H1 (cell line): Measurements from ENCODE around the gene GADD45A. TPM values are rescaled to one million over a fixed set of nuclear protein-coding genes. Genes with fewer than 3 reads are reported as not detected.

Source experiments
- CTCF ChIA-PET: fragments of 300-600 bp; sonication (Branson Sonifier 250); formaldehyde crosslinking; loops from one replicate; lab custom pipeline; 2021; ENCODE audit not compliant: partially characterized antibody; lab: Charles Lee
- POLR2A ChIA-PET: fragments of 300-600 bp; sonication (Branson Sonifier 250); formaldehyde crosslinking; loops from one replicate; lab custom pipeline; 2021; ENCODE audit warnings: inconsistent platforms; ENCODE audit not compliant: partially characterized antibody; lab: Charles Lee
- DNase-seq, 2 experiments: peaks; one replicate each; pipeline versions ENCODE4 v3.0.0 to v3.0.0-alpha.2; 2010 to 2022; ENCODE audit warnings: low spot score in 2 of 2, low read depth in 1 of 2, mixed read lengths in 1 of 2
- FAIRE-seq: peaks from 2 replicates; lab custom pipeline; 2011; peaks lifted over from hg19 to GRCh38; lab: Jason Lieb, UNC
- H2AFZ ChIP-seq: 2 replicates; pipeline ENCODE4 v1.8.1; 2012; ENCODE audit warnings: low read length, inconsistent platforms
- H2AK5ac ChIP-seq: 2 replicates; pipeline ENCODE4 v1.6.1; 2013; ENCODE audit warnings: low read depth, low read length
- H2BK120ac ChIP-seq: replicated peaks from 2 replicates; pipeline ENCODE3; 2013; ENCODE audit warnings: low read depth, low read length, inconsistent platforms
- H2BK12ac ChIP-seq: 2 replicates; pipeline ENCODE4 v1.6.1; 2013; ENCODE audit warnings: low read depth, low read length
- H2BK15ac ChIP-seq: 2 replicates; pipeline ENCODE4 v1.6.1; 2013; ENCODE audit warnings: low read length
- H2BK20ac ChIP-seq: 2 replicates; pipeline ENCODE4 v1.6.1; 2013; ENCODE audit warnings: low read length
- H2BK5ac ChIP-seq: 2 replicates; pipeline ENCODE4 v1.6.1; 2013; ENCODE audit warnings: low read depth, low read length
- H3K14ac ChIP-seq: 2 replicates; pipeline ENCODE4 v1.6.1; 2013; ENCODE audit warnings: inconsistent platforms; ENCODE audit not compliant: insufficient read length
- H3K18ac ChIP-seq: 2 replicates; pipeline ENCODE4 v1.6.1; 2013; ENCODE audit warnings: low read length; ENCODE audit errors: extremely low read depth
- H3K23ac ChIP-seq: 2 replicates; pipeline ENCODE4 v1.6.1; 2013; ENCODE audit warnings: inconsistent platforms; ENCODE audit not compliant: insufficient read length
- H3K23me2 ChIP-seq: 2 replicates; pipeline ENCODE4 v1.6.1; 2013; ENCODE audit warnings: low read depth, low read length
- H3K27ac ChIP-seq: 2 replicates; pipeline ENCODE4 v1.6.1; 2011; ENCODE audit warnings: low read depth, low read length, inconsistent platforms
- H3K27me3 ChIP-seq, 4 experiments: replicated peaks in 1 of 4; 1 replicate in 1 of 4; 2 replicates in 3 of 4; pipeline versions ENCODE4 v1.6.1 to v1.8.1; 2011 to 2013; ENCODE audit warnings: low read length in 3 of 4, mild to moderate bottlenecking in 3 of 4, inconsistent platforms in 2 of 4, mixed read lengths in 2 of 4, moderate library complexity in 1 of 4; ENCODE audit not compliant: control insufficient read depth in 3 of 4, insufficient read depth in 3 of 4; ENCODE audit errors: extremely low read depth in 1 of 4
- H3K36me3 ChIP-seq, 4 experiments: 2 replicates each; pipeline versions ENCODE4 v1.6.1 to v1.8.1; 2011 to 2013; ENCODE audit warnings: mild to moderate bottlenecking in 4 of 4, low read length in 3 of 4, moderate library complexity in 2 of 4, control low read depth in 1 of 4, inconsistent platforms in 1 of 4; ENCODE audit not compliant: insufficient read depth in 4 of 4, control insufficient read depth in 2 of 4
- H3K4ac ChIP-seq: replicated peaks from 2 replicates; pipeline ENCODE3; 2013; ENCODE audit warnings: low read length, low read depth, mixed read lengths, inconsistent platforms; ENCODE audit not compliant: insufficient read length
- H3K4me1 ChIP-seq, 4 experiments: replicated peaks in 1 of 4; 1 replicate in 1 of 4; 2 replicates in 3 of 4; pipeline versions ENCODE4 v1.6.1 to v1.8.1; 2011 to 2013; ENCODE audit warnings: low read length in 3 of 4, inconsistent platforms in 2 of 4, mixed read lengths in 1 of 4; ENCODE audit not compliant: insufficient read depth in 4 of 4, control insufficient read depth in 3 of 4
- H3K4me2 ChIP-seq, 2 experiments: 2 replicates each; pipeline versions ENCODE4 v1.6.1 to v1.8.1; 2011 to 2013; ENCODE audit warnings: low read depth in 2 of 2, low read length in 2 of 2, control low read depth in 1 of 2, inconsistent platforms in 1 of 2, mild to moderate bottlenecking in 1 of 2; ENCODE audit not compliant: insufficient read depth in 1 of 2
- H3K4me3 ChIP-seq, 4 experiments: fragments of 200-600, 300-600 bp in 1 of 4; sonication (generic), shearing (Covaris generic), sonication (Bioruptor Twin) in 1 of 4; 2 replicates each; pipeline versions ENCODE4 v1.5.1 to v1.8.1; 2011 to 2016; ENCODE audit warnings: low read length in 4 of 4, low read depth in 3 of 4, control low read depth in 2 of 4, inconsistent platforms in 2 of 4, mild to moderate bottlenecking in 2 of 4, mixed read lengths in 1 of 4, moderate library complexity in 1 of 4; ENCODE audit not compliant: insufficient read depth in 2 of 4; ENCODE audit errors: extremely low read depth in 1 of 4
- H3K56ac ChIP-seq: replicated peaks from 2 replicates; pipeline ENCODE3; 2013; ENCODE audit warnings: low read depth, mild to moderate bottlenecking, mixed read lengths, low read length, inconsistent platforms; ENCODE audit not compliant: insufficient read length
- H3K79me1 ChIP-seq: 2 replicates; pipeline ENCODE4 v1.6.1; 2013; ENCODE audit warnings: low read depth, low read length, control low read depth
- H3K79me2 ChIP-seq, 2 experiments: 2 replicates each; pipeline versions ENCODE4 v1.6.1 to v1.8.1; 2012 to 2013; ENCODE audit warnings: low read length in 2 of 2, mild to moderate bottlenecking in 2 of 2, inconsistent platforms in 1 of 2; ENCODE audit not compliant: insufficient read depth in 2 of 2, control insufficient read depth in 1 of 2
- H3K9ac ChIP-seq, 4 experiments: replicated peaks in 1 of 4; 1 replicate in 1 of 4; 2 replicates in 3 of 4; pipeline versions ENCODE4 v1.6.1 to v1.8.1; 2011 to 2013; ENCODE audit warnings: low read depth in 3 of 4, low read length in 3 of 4, control low read depth in 2 of 4, mild to moderate bottlenecking in 2 of 4, moderate library complexity in 2 of 4, inconsistent platforms in 1 of 4; ENCODE audit errors: extremely low read depth in 1 of 4
- H3K9me3 ChIP-seq, 2 experiments: 2 replicates each; pipeline versions ENCODE4 v1.6.1 to v1.8.1; 2012 to 2013; ENCODE audit warnings: mild to moderate bottlenecking in 2 of 2, moderate library complexity in 2 of 2, control low read depth in 1 of 2, inconsistent platforms in 1 of 2, low read depth in 1 of 2, low read length in 1 of 2, mixed read lengths in 1 of 2; ENCODE audit not compliant: insufficient read depth in 2 of 2
- H4K20me1 ChIP-seq, 2 experiments: replicated peaks in 1 of 2; 2 replicates each; pipeline versions ENCODE3 to v1.8.1; 2011 to 2013; ENCODE audit warnings: inconsistent platforms in 2 of 2, low read length in 2 of 2, mild to moderate bottlenecking in 1 of 2; ENCODE audit not compliant: insufficient read depth in 2 of 2, control insufficient read depth in 1 of 2
- H4K5ac ChIP-seq: 2 replicates; pipeline ENCODE4 v1.6.1; 2013; ENCODE audit warnings: low read length, low read depth, mixed read lengths, inconsistent platforms; ENCODE audit not compliant: insufficient read length
- H4K8ac ChIP-seq: 2 replicates; pipeline ENCODE4 v1.8.0; 2013; ENCODE audit warnings: mild to moderate bottlenecking, moderate library complexity, low read length, inconsistent platforms; ENCODE audit not compliant: insufficient read depth; ENCODE audit errors: extremely low read depth
- H4K91ac ChIP-seq: replicated peaks from 2 replicates; pipeline ENCODE3; 2013; ENCODE audit warnings: low read length, mixed read lengths, inconsistent platforms; ENCODE audit not compliant: insufficient read length
- EZH2 ChIP-seq: fragments of 200-600 bp; sonication (generic); IDR thresholded peaks from 2 replicates; pipeline ENCODE4 v1.7.1; 2012; ENCODE audit warnings: low read depth, mild to moderate bottlenecking, moderate library complexity, low read length, inconsistent platforms; ENCODE audit not compliant: severe bottlenecking
- KDM5A ChIP-seq: fragments of 200-600 bp; IDR thresholded peaks from 2 replicates; pipeline ENCODE4 v1.7.1; 2012; ENCODE audit warnings: mild to moderate bottlenecking, low read length, inconsistent platforms, mixed read lengths
- MAX ChIP-seq: IDR thresholded peaks from 2 replicates; pipeline ENCODE4 v1.6.1; 2012; ENCODE audit warnings: inconsistent platforms
- NANOG ChIP-seq: IDR thresholded peaks from 2 replicates; pipeline ENCODE4 v1.6.1; 2011; ENCODE audit warnings: low read length, low read depth, mild to moderate bottlenecking, inconsistent platforms; ENCODE audit not compliant: insufficient read depth, poor library complexity, severe bottlenecking
- POLR2A ChIP-seq, 2 experiments: IDR thresholded peaks; 1 replicate in 1 of 2; 2 replicates in 1 of 2; pipeline ENCODE4 v1.6.1; 2011; ENCODE audit warnings: low read depth in 2 of 2, low read length in 2 of 2, mild to moderate bottlenecking in 2 of 2; ENCODE audit errors: control extremely low read depth in 1 of 2
- RAD21 ChIP-seq, 2 experiments: IDR thresholded peaks in 1 of 2; conservative IDR thresholded peaks in 1 of 2; 2 replicates each; pipeline ENCODE4 v1.6.1; 2011; ENCODE audit warnings: low read depth in 2 of 2, low read length in 2 of 2, improper control_type of control experiment in 1 of 2, inconsistent platforms in 1 of 2, mild to moderate bottlenecking in 1 of 2, moderate library complexity in 1 of 2
- RXRA ChIP-seq: IDR thresholded peaks from 2 replicates; pipeline ENCODE4 v1.6.1; 2011; ENCODE audit warnings: low read depth, mild to moderate bottlenecking, low read length, moderate library complexity; ENCODE audit not compliant: insufficient read depth
- TEAD4 ChIP-seq: IDR thresholded peaks from 2 replicates; pipeline ENCODE4 v1.6.1; 2012; ENCODE audit warnings: low read depth, low read length, inconsistent platforms, mixed read lengths
- YY1 ChIP-seq: IDR thresholded peaks from 2 replicates; pipeline ENCODE4 v1.6.1; 2011; ENCODE audit warnings: low read depth, mild to moderate bottlenecking, low read length
- ZNF274 ChIP-seq: IDR thresholded peaks from 2 replicates; pipeline ENCODE4 v1.7.0; 2012; ENCODE audit warnings: low read length, borderline replicate concordance; ENCODE audit errors: extremely low read depth
- WGBS, 2 experiments: shearing (Covaris generic) in 1 of 2; methylation state at CpG; one replicate each; pipeline versions ENCODE4 v1.1.6 to v1.1.7; 2013 to 2015; ENCODE audit warnings: low lambda C conversion rate in 2 of 2, mixed read lengths in 2 of 2, inconsistent platforms in 1 of 2, low coverage in 1 of 2, missing lambda C conversion rate in 1 of 2; ENCODE audit not compliant: insufficient replicate concordance in 2 of 2, insufficient coverage in 1 of 2, insufficient read length in 1 of 2; ENCODE audit errors: extremely low coverage in 1 of 2, missing lambda C conversion rate in 1 of 2; 5-methylcytosine and 5-hydroxymethylcytosine counted together
- polyA plus RNA-seq, 7 experiments: library from polyadenylated mRNA; depleted of rRNA in 3 of 7; stranded (reverse) in 5 of 7; unstranded in 2 of 7; fragments of >200 nt in 5 of 7; fragments of 200-250 nt in 2 of 7; gene quantifications; 1 replicate in 5 of 7; 2 replicates in 1 of 7; 4 replicates in 1 of 7; pipeline versions ENCODE4 v1.2.1 to v1.2.3, GENCODE V29; 2011 to 2013; ENCODE audit warnings: missing spikeins in 2 of 7, mixed read lengths in 2 of 7
- total RNA-seq: library from RNA; stranded (reverse); fragmentation: NEBNext Ultra II Directional; extraction: Animal tissue kit (Norgen Biotek cat#: 25700); gene quantifications from 2 replicates; pipeline ENCODE4 v1.2.1, GENCODE V29; 2021

GADD45A gene
- total and polyA plus RNA-seq, 2 of the 8 experiments (the other 6 are each of a cell fraction or from before 2014, with no cell fraction given) = 7.6 to 15.6 TPM

DNA sequence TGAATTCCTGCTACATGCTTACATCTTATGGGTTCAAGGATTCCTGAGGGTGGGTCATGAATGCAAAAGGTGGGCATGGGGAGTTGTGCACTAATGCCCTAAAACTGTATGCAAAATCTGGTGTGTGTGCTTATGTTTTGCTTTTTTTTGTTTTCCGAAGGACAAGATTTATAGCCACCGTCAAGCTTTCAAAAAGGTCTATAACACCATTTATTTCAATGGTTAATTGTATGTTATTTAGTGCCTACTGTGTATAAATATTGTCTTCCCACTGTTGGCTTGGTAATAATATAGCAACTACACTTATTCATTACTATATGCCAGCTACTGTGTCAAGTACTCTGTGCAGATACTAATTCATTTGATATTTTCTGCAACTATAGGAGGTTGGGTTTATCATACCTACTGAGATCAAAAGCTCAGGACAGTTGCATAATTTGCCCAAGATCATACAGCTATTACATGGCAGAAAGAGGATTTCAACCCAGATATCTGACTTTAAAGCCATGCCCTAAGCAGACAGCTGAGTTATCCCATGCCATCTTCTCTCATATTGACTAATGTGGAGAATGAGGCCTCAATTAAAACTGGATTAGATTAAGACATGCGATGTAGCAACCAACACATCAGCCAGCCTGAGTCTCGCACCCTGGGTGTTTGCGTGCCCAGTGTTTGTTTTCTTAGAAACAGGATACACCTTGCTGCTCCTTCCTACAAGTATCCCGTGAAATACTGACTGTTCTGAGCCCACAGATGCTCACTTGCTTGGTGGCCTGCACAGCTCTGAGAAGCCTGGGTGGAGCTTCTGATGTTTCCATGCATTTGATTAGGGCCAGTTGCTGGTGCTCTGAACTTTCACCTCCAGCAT is 34.6 kb downstream of the GADD45A start:
- H3K79me1 ChIP-seq = 0 out of 2 replicates have a peak, but pooled peaks cover 2% of the 10 kb centered on the region
- no peak overlapping the region for H2BK15ac ChIP-seq
- H3K79me2 ChIP-seq = no peaks in the 10 kb centered on the region
- H3K56ac ChIP-seq = no peak overlapping the region
- no peak overlapping the region for H4K8ac ChIP-seq
- no peaks in the 10 kb centered on the region for H3K27me3 ChIP-seq
- no peak overlapping the region for H4K5ac ChIP-seq
- H3K14ac ChIP-seq = no peak overlapping the region
- no peaks in the 10 kb centered on the region for H4K20me1 ChIP-seq
- ChIA-PET CTCF (interaction anchor here (0.6 to 4.4 kb wide), 11 partner anchors 18 to 508 kb away, joined by 3 to 24 read pairs (median 4); no protein-coding TSS in a partner anchor), POLR2A (no interaction called here)
- H3K9ac ChIP-seq = no peak overlapping the region
- peaks cover 0 to 7% (median 3%) of the 10 kb centered on the region in 4 experiments; a peak in 3 of 7 replicates for H3K4me1 ChIP-seq
- FAIRE-seq (no peak), DNase-seq (no peak)
- H4K91ac ChIP-seq = no peak overlapping the region
- 92% methylated on average over 6 of the region's 6 CpGs; no CpG with 5 or more reads in 1 of the 2 experiments for WGBS, 2 experiments
- no peaks in the 10 kb centered on the region for H3K36me3 ChIP-seq
- no peak overlapping the region for H3K4me2 ChIP-seq
- H2BK20ac ChIP-seq = no peak overlapping the region
- H2BK12ac ChIP-seq = no peak overlapping the region
- H3K27ac ChIP-seq = no peak overlapping the region
- H3K4ac ChIP-seq = no peak overlapping the region
- no peak overlapping the region for H2BK5ac ChIP-seq
- H2AFZ ChIP-seq = no peak overlapping the region
- no peaks in the 10 kb centered on the region for H3K23me2 ChIP-seq
- no peaks in the 10 kb centered on the region for H3K9me3 ChIP-seq
- no peak overlapping the region for H2BK120ac ChIP-seq
- no peak overlapping the region for H3K18ac ChIP-seq
- H3K23ac ChIP-seq = no peak overlapping the region
- H3K4me3 ChIP-seq = no peak overlapping the region
- no peak overlapping the region for H2AK5ac ChIP-seq
- TF ChIP-seq RXRA = no peak
- no peak for TF ChIP-seq YY1
- no peak for TF ChIP-seq RAD21 (IDR thresholded peaks at IDR 0.05 in 1 of 2, conservative IDR thresholded peaks at IDR 0.05 in 1 of 2; ENCODE audit: low read depth in 2 of 2, low read length in 2 of 2)
- TF ChIP-seq TEAD4 = no peak
- no peak for TF ChIP-seq MAX
- TF ChIP-seq ZNF274 = no peak
- no peak for TF ChIP-seq EZH2
- no peak for TF ChIP-seq NANOG
- no peak for TF ChIP-seq KDM5A
- TF ChIP-seq POLR2A (IDR thresholded peaks at IDR 0.05; ENCODE audit: control extremely low read depth in 1 of 2, low read depth in 2 of 2, low read length in 2 of 2) = no peak
